Sciatic nerve (tissue), 2 donors: ENCODE data around the gene CAMK1D. TPM values are rescaled to one million over a fixed set of nuclear protein-coding genes. Genes with fewer than 3 reads are reported as not detected.

ENCODE experiments used
- ATAC-seq: fragments of 200-7000 bp; cut with Tn5 transposase; one replicate; pipeline ENCODE4 v1.9.1; 2020; ENCODE audit warnings: mild to moderate bottlenecking, moderate library complexity
- DNase-seq: peaks from one replicate; pipeline ENCODE4 v3.0.0-alpha.2; 2020; ENCODE audit warnings: low spot score
- intact Hi-C: fragments of 100-400 bp; cut with DNase I; formaldehyde crosslinking; loops from one replicate; pipeline ENCODE4 v1.14.2; 2022
- total RNA-seq: library from RNA; stranded (reverse); fragmentation: NEBNext Ultra II Directional; extraction: Animal tissue kit (Norgen Biotek cat#: 25700); gene quantifications from one replicate; pipeline ENCODE4 v1.2.1, GENCODE V29; 2021
- donor health status: DM: no; HTN: no; CAD: no.
- donor health status: DM: no; HTN: no; CAD: no.

CAMK1D gene
- total RNA-seq, 1 donor from 2014 or later: 27.1 TPM

GRCh38 chr10:12638103-12638502 is 288.8 kb downstream of the CAMK1D start:
- no peak for ATAC-seq
- no peak for DNase-seq
- intact Hi-C loops: no loop called here

GRCh38 chr10:12638781-12639180 is 289.4 kb downstream of the CAMK1D start:
- ATAC-seq (no peak), DNase-seq (no peak)
- intact Hi-C loops: no loop called here

DNA sequence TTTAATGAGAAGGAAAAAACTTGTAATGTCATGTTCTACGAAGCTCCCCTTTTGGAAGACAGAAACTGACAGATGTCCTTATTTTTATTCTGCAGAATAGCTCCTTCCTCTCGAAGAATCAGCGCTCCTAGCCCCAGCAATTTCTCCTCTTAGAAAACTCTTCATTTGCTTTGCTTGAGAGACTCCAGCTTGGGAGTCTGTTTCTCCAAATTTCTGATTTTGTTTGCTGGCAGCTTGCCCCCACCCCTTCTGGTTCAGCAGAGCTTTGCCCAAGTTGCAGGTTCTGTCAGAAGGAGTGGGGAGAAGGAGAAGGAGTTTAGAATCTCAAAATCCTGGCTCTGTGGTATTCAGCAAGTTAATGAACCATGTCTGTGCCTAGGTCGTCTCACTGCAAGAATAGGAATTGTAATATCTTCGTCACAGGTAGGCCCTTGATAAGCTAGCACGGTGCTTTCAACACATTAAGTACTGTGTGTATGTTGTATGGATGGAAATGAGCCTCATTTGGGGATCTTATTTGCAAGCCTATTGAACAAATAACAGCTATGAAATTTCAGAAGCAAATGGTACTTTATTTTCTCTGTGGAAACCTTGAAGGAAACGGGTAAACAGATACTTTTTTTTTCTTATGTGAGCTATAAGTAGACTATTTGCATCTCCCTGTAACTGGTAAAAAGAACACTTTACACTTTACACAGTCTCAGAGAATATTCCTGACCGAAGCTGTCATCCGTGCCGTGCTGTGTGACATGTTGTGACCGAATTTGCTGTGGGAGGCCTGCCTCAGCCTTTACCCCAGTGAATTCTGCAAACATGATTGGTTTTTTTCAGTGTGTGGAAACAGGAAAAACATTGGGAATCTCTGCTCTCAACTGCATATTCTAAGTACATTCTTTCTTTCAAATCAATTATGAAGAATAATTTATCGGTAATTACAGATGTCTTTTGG is 290.9 kb downstream of the CAMK1D start:
- ATAC-seq: no peak
- intact Hi-C loops: no loop called here

DNA sequence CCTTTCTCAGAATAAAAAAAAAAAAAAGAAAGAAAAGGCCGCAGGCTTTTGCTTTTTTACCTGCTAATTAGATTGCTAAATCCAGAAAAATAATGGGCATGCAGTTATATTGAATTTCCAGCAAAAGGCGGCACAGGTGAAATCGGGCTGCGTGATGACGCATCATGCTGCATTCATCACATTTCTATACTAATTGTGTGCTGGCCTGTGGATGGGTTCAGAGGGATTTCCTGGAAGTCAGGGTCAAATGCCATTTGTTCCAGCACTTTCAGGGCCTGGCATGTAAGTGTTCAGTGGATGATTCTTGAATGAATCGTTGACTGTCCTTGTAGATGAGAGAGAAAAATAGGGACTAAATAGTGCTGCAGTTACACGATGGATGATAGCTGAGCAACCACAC is 292.7 kb downstream of the CAMK1D start:
- DNase-seq (no peak), ATAC-seq (no peak)
- intact Hi-C loops: no loop called here

More for the DNA sequence above, 290.9 kb downstream of the CAMK1D start:
- no peak for DNase-seq

DNA sequence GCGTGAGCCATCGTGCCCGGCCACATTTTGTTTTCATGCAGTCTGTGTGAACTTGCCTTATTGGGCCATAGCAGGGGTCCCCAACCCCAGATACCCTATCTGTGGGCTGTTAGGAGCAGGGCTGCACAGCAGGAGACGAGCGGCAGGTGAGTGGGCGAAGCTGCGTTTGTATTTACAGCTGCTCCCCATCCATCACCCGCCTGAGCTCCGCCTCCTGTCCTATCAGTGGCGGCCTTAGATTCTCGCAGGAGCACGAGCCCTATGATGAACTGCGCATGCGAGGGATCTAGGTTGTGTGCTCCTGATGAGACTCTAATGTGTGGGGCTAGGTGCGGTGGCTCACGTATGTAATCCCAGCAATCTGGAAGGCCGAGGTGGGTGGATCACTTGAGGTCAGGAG is 293.9 kb downstream of the CAMK1D start:
- no peak for DNase-seq
- ATAC-seq: no peak
- intact Hi-C loops: no loop called here

- intact Hi-C loops: no loop called here
- ATAC-seq (no peak), DNase-seq (no peak)
These were observed 295.2 kb downstream of the CAMK1D start for GRCh38 chr10:12644380-12645144.

- no peak for DNase-seq
- no peak for ATAC-seq
- intact Hi-C loops: no loop called here
These were observed 296.1 kb downstream of the CAMK1D start for GRCh38 chr10:12645449-12645848.

DNA sequence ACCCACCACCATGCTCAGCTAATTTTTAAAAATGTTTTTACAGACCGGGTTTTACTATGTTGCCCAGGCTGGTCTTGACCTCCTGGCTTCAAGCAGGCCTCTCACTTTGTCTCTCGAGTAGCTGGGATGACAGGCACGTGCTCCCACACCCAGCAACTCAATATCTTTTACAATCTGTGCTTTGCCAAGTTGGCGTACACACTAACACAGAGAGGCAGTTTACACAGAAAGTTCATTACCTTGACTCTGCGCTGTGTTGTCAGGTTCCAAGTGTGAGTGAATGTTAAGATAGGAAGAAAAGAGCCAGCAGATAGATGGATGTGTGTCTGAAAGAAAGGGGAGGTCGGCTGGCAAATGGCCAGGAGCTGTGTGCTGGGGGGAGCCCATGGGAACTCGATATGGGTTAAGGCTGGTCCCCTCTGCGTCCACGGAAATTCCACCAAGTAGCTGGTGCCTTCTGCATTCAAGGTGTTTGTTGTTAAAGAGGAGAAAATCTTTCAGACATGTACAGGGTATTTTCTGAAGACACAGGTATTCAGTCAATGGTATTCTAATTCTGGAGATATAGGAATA is 299.8 kb downstream of the CAMK1D start:
- ATAC-seq (no peak), DNase-seq (no peak)
- intact Hi-C loops: no loop called here

- ATAC-seq: no peak
- DNase-seq: no peak
- intact Hi-C loops: no loop called here
These were observed 300.8 kb downstream of the CAMK1D start for GRCh38 chr10:12650122-12650521.

- ATAC-seq (no peak), DNase-seq (no peak)
- intact Hi-C loops: no loop called here
These were observed 301.4 kb downstream of the CAMK1D start for GRCh38 chr10:12650538-12651298.

DNA sequence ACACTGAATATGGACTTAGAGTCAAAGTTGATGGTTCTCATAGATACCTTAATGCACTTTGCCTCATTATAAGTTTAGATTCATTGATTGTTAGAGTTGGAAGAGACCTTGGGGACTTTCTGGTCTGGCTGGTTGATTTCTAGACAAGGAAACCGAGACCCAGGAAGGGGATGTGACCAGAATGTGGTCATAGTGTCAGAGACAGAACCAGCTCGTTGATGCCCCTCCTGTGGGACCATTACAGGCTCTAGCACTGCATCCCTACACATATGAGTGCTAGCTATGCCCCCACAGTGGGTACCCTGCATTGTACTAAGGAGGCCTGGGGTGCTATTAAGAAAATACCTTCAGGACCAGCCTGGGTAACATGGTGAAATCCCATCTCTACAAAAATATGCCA is 306.6 kb downstream of the CAMK1D start:
- DNase-seq (no peak), ATAC-seq (no peak)
- intact Hi-C loops: no loop called here

- peak; percentile 50 for ATAC-seq
- intact Hi-C loops: no loop called here
These were observed 307.3 kb downstream of the CAMK1D start for GRCh38 chr10:12656518-12657142.

GRCh38 chr10:12657489-12657888 is 308.1 kb downstream of the CAMK1D start:
- intact Hi-C loops: no loop called here
- no peak for ATAC-seq
- no peak for DNase-seq

More at GRCh38 chr10:12656518-12657142, 307.3 kb downstream of the CAMK1D start:
- no peak for DNase-seq

DNA sequence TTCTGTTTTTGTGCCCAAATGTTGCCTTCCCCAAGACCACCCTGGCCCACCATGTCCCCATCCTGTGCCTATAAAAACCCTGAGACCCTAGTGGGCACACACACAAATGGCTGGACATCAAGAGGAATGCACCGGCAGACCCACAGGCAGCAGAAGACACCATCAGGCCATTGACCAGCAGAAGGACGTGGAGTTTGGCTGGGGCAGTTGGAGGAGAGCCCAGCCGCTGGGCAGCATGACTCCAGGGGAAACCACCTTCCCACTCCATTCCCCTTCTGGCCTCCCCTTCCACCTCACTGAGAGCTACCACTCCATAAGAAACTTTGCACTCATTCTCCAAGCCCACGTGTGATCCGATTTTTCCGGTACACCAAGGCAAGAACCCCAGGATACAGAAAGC is 309.2 kb downstream of the CAMK1D start:
- intact Hi-C loops: no loop called here
- no peak for ATAC-seq
- DNase-seq: no peak

DNA sequence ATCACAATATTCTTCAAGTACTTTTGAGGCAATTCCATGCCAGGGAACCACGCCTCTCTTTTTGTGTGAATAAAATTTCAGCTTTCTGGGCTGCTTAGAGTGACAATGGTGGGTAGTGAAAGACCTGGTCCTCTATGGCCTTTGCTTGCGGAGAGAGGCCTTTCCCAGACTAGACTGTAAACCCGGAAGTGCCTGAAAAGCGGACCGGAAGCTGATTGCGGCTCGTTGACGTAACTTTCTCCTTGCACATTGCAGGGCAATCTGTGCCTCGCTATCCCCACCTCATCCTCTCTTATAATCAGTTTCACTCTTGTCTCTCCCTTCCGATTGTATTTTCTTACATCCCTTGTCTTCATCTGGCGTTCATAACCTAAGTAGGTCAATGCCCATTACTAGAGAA is 310.4 kb downstream of the CAMK1D start:
- ATAC-seq (no peak), DNase-seq (no peak)
- intact Hi-C loops: no loop called here

DNA sequence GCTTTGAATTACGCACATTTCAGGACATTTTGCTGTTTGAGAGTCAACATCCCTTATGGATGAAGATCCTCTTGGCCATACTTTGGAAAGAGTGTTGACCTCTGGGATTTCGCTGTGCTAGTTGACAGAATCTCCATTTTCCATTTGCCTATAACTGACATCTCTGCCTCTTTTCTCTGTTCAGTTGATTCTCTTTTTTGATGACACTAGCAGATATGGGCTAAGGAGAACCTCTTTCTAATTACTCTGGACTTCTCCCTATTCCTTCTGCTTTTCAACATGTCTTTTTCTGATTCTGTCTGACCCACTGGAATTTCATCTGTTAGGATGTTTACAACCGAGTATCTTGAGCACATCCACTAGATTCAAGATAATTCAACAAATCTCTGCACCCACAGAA is 311.5 kb downstream of the CAMK1D start:
- DNase-seq (no peak), ATAC-seq (no peak)
- intact Hi-C loops: no loop called here

DNA sequence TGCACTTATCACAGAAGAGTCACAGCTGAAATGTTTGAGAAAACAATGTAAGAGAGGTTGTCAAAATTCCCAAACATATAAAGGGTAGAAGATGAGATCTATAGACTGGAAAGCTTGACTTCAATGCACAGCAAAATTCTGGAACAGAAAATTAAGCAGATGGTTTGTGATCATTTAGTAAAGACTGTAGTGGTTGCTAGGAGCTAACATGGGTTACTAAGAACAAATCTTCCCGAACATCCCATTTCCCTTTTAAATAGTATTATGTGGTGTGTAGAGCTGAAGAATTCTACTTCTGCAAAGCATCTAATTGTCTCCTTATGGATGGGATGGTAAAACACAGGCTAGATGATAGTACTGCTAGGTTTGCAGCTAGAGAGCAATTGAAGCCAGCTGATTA is 312.3 kb downstream of the CAMK1D start:
- ATAC-seq: no peak
- intact Hi-C loops: no loop called here
- DNase-seq: no peak

DNA sequence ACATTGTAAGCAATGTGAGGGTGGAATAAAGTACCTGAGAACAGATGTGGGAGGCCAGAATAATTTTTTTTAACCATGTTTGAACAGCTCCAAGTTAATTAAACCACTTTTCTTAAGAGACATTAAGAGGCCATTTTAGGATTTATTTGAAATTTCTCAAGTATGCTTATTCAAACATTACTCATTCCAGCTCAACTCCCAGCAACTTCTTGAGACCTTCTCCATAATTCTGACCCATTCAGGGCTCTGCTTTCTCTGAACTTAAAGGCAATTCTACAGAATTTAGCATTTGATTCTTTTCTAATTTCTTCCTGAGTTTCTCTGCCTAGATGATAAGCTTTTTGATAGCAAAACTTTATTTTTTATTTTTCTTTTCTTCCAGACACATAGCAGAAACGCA is 314.5 kb downstream of the CAMK1D start:
- ATAC-seq (no peak), DNase-seq (no peak)
- intact Hi-C loops: no loop called here

- intact Hi-C loops: no loop called here
- ATAC-seq (no peak), DNase-seq (no peak)
These were observed 316.2 kb downstream of the CAMK1D start for GRCh38 chr10:12665501-12665900.
